HG03139 (cell line): ENCODE data around the gene GPR68.
"Not testable (repeated sequence)": the region's sequence is repeated elsewhere in the genome, so short reads cannot be mapped to it uniquely, and the experiment has no call there.

Source experiments
- ATAC-seq: cut with Tn5 transposase; IDR thresholded peaks from one replicate; pipeline ENCODE4 v1.9.1; 2021; ENCODE audit not compliant: unreplicated experiment

GPR68 gene

GRCh38 chr14:91202234-91202974 is 42.1 kb downstream of the GPR68 start:
- ATAC-seq = no peak

- not testable (repeated sequence) for ATAC-seq
Measured at GRCh38 chr14:91200802-91201201, 43.7 kb downstream of the GPR68 start.

GRCh38 chr14:91197631-91198030 is 46.9 kb downstream of the GPR68 start:
- no peak for ATAC-seq

GRCh38 chr14:91195881-91196280 is 48.6 kb downstream of the GPR68 start:
- ATAC-seq = no peak

- ATAC-seq = no peak
Measured at GRCh38 chr14:91193069-91193468, 51.4 kb downstream of the GPR68 start.

GRCh38 chr14:91190853-91191252 is 53.7 kb downstream of the GPR68 start:
- no peak for ATAC-seq

- ATAC-seq = no peak
Measured at GRCh38 chr14:91187271-91187670, 57.2 kb downstream of the GPR68 start.

GRCh38 chr14:91186515-91187066 is 57.9 kb downstream of the GPR68 start:
- no peak for ATAC-seq

- ATAC-seq = no peak
Measured at GRCh38 chr14:91185721-91186120, 58.8 kb downstream of the GPR68 start.

GRCh38 chr14:91184559-91184958 is 59.9 kb downstream of the GPR68 start:
- ATAC-seq = no peak

- not testable (repeated sequence) for ATAC-seq
Measured at GRCh38 chr14:91182753-91183152, 61.8 kb downstream of the GPR68 start.
